HepG2 (cell line): Measurements from ENCODE around the gene DLST. TPM values are rescaled to one million over a fixed set of nuclear protein-coding genes. Genes with fewer than 3 reads are reported as not detected.

Experiments
- ATAC-seq: fragments of 200-7000 bp; cut with Tn5 transposase; 3 replicates; pipeline ENCODE4 v1.9.1; 2020; ENCODE audit warnings: mild to moderate bottlenecking, moderate library complexity
- BruUV-seq: library from RNA; stranded (reverse); fragments of 400-500 nt; replicated peaks from 2 replicates; lab custom pipeline; 2021; lab: Mats Ljungman, UMichigan
- CTCF ChIA-PET: fragments of 300-600 bp; formaldehyde crosslinking; extraction: SDS; loops from one replicate; lab custom pipeline; 2021; ENCODE audit warnings: low total read pairs, inconsistent platforms, low intra/inter-chr PET ratio; lab: Yijun Ruan, JAX
- POLR2A ChIA-PET: fragments of 350-600 bp; sonication (Branson Sonifier 250); formaldehyde crosslinking; loops from one replicate; lab custom pipeline; 2020; ENCODE audit warnings: antibody characterized with exemption, inconsistent platforms; lab: Yijun Ruan, JAX
- DNase-seq: peaks from one replicate; pipeline ENCODE4 v3.0.0-alpha.2; 2015; ENCODE audit warnings: low spot score
- FAIRE-seq: peaks from 3 replicates; lab custom pipeline; 2011; peaks lifted over from hg19 to GRCh38; lab: Jason Lieb, UNC
- H2AFZ ChIP-seq: one replicate; pipeline ENCODE4 v1.6.1; 2011; ENCODE audit warnings: low read length, inconsistent platforms
- H3K27ac ChIP-seq: fragments of 300-600 bp; 3 replicates; pipeline ENCODE4 v1.8.0; 2011; ENCODE audit warnings: mixed run types, mild to moderate bottlenecking, mixed read lengths, low read length, inconsistent platforms; ENCODE audit not compliant: insufficient read depth; ENCODE audit errors: extremely low read length
- H3K27me3 ChIP-seq, 2 experiments: fragments of 200-600 bp in 1 of 2; 2 replicates in 1 of 2; 3 replicates in 1 of 2; pipeline versions ENCODE4 v1.6.0 to v1.8.0; 2011; ENCODE audit warnings: low read length in 2 of 2, mild to moderate bottlenecking in 2 of 2, moderate library complexity in 2 of 2, inconsistent platforms in 1 of 2; ENCODE audit not compliant: insufficient read depth in 2 of 2, control insufficient read depth in 1 of 2
- H3K36me3 ChIP-seq, 2 experiments: fragments of 200-600 bp in 1 of 2; replicated peaks in 1 of 2; 2 replicates in 1 of 2; 3 replicates in 1 of 2; pipeline versions ENCODE4 v1.5.1 to v1.8.0; 2011; ENCODE audit warnings: low read length in 2 of 2, inconsistent platforms in 1 of 2; ENCODE audit not compliant: insufficient read depth in 2 of 2, control insufficient read depth in 1 of 2
- H3K4me1 ChIP-seq: 2 replicates; pipeline ENCODE4 v1.5.1; 2012; ENCODE audit warnings: low read length, inconsistent platforms; ENCODE audit not compliant: insufficient read depth
- H3K4me2 ChIP-seq: 2 replicates; pipeline ENCODE4 v1.6.0; 2011; ENCODE audit warnings: low read depth, low read length, inconsistent platforms
- H3K4me3 ChIP-seq, 3 experiments: fragments of 200-600 bp in 1 of 3; sonication (generic), shearing (Covaris generic) in 1 of 3; replicated peaks in 1 of 3; 2 replicates each; pipeline ENCODE4 v1.5.1; 2011 to 2016; ENCODE audit warnings: low read length in 3 of 3, inconsistent platforms in 2 of 3, low read depth in 2 of 3, mild to moderate bottlenecking in 2 of 3, control low read depth in 1 of 3, mixed read lengths in 1 of 3; ENCODE audit not compliant: insufficient read depth in 1 of 3
- H3K79me2 ChIP-seq: one replicate; pipeline ENCODE4 v1.6.1; 2011; ENCODE audit warnings: low read length, inconsistent platforms; ENCODE audit not compliant: insufficient read depth
- H3K9ac ChIP-seq: 2 replicates; pipeline ENCODE4 v1.6.0; 2011; ENCODE audit warnings: mild to moderate bottlenecking, low read depth, low read length, inconsistent platforms; ENCODE audit not compliant: insufficient read depth
- H3K9me3 ChIP-seq: 2 replicates; pipeline ENCODE4 v1.5.1; 2012; ENCODE audit warnings: mild to moderate bottlenecking, low read length
- H4K20me1 ChIP-seq: 2 replicates; pipeline ENCODE4 v1.6.0; 2011; ENCODE audit warnings: inconsistent platforms, mild to moderate bottlenecking, low read length, moderate library complexity; ENCODE audit not compliant: insufficient read depth
- GTF3A ChIP-seq: sonication (generic); formaldehyde crosslinking; conservative IDR thresholded peaks from 2 replicates; pipeline ENCODE4 v1.4.0; 2020; ENCODE audit warnings: mild to moderate bottlenecking, missing genetic modification reagents
- HNF4A ChIP-seq: sonication (generic); formaldehyde crosslinking; IDR thresholded peaks from 2 replicates; pipeline ENCODE4 v1.4.0; 2020; ENCODE audit warnings: missing genetic modification reagents
- NFE2L1 ChIP-seq: sonication (generic); formaldehyde crosslinking; IDR thresholded peaks from 2 replicates; pipeline ENCODE4 v1.4.0; 2020; ENCODE audit warnings: missing genetic modification reagents, mild to moderate bottlenecking, borderline replicate concordance
- RBAK ChIP-seq: sonication (generic); formaldehyde crosslinking; IDR thresholded peaks from 2 replicates; pipeline ENCODE4 v1.5.1; 2020; ENCODE audit warnings: mild to moderate bottlenecking, missing genetic modification reagents
- TCF7L2 ChIP-seq: IDR thresholded peaks from 2 replicates; pipeline ENCODE4 v1.6.1; 2011; ENCODE audit warnings: mild to moderate bottlenecking, low read depth, low read length, moderate library complexity
- ZMYM3 ChIP-seq: sonication (generic); formaldehyde crosslinking; IDR thresholded peaks from 2 replicates; pipeline ENCODE4 v1.5.1; 2020; ENCODE audit warnings: mild to moderate bottlenecking, missing genetic modification reagents
- ZNF160 ChIP-seq: sonication (generic); formaldehyde crosslinking; IDR thresholded peaks from 2 replicates; pipeline ENCODE4 v1.8.0; 2022; ENCODE audit warnings: mild to moderate bottlenecking, inconsistent platforms, missing genetic modification reagents
- ZNF703 ChIP-seq: sonication (generic); formaldehyde crosslinking; IDR thresholded peaks from 2 replicates; pipeline ENCODE4 v1.5.1; 2020; ENCODE audit warnings: missing genetic modification reagents, mild to moderate bottlenecking, moderate library complexity, borderline replicate concordance
- ZNF839 ChIP-seq: sonication (generic); formaldehyde crosslinking; IDR thresholded peaks from 2 replicates; pipeline ENCODE4 v1.4.0; 2020; ENCODE audit warnings: missing genetic modification reagents, mild to moderate bottlenecking, borderline replicate concordance
- WGBS: methylation state at CpG from one replicate; pipeline ENCODE4 v1.1.6; 2017; ENCODE audit warnings: low lambda C conversion rate; 5-methylcytosine and 5-hydroxymethylcytosine counted together
- in situ Hi-C: cut with HindIII; loops from 2 replicates; pipeline ENCODE4 v1.10.0; 2017; ENCODE audit warnings: low pct_unique_long_range_greater_than_20kb; ENCODE audit not compliant: extremely low pct_ligation_motif_present
- intact Hi-C: fragments of 100-400 bp; cut with micrococcal nuclease; formaldehyde crosslinking; loops from one replicate; pipeline ENCODE4 v1.10.0; 2022; ENCODE audit not compliant: unreplicated experiment
- polyA plus RNA-seq, 8 experiments: library from polyadenylated mRNA; depleted of rRNA in 3 of 8; stranded (reverse) in 7 of 8; unstranded in 1 of 8; fragments of >200 nt; fragmentation: Illumina TruSeq in 4 of 8; extraction: Trizol in 4 of 8; gene quantifications; 2 replicates each; pipeline versions ENCODE4 v1.2.1 to v1.2.3, GENCODE V29; 2011 to 2016; ENCODE audit warnings: low read depth in 4 of 8, missing spikeins in 1 of 8, mixed read lengths in 1 of 8; ENCODE audit not compliant: insufficient read depth in 1 of 8
- total RNA-seq, 5 experiments: library from RNA; depleted of rRNA; stranded (reverse); fragments of >200 nt; fragmentation: Illumina TruSeq; extraction: Trizol; gene quantifications; 2 replicates each; pipeline ENCODE4 v1.2.3, GENCODE V29; 2016; ENCODE audit warnings: low read depth in 1 of 5
- TF ChIP-seq, protein P1 (sequence below): sonication (generic); formaldehyde crosslinking; IDR thresholded peaks from 2 replicates; pipeline ENCODE4 v1.4.0; 2020; ENCODE audit warnings: missing genetic modification reagents
- TF ChIP-seq, protein P2 (sequence below): sonication (generic); formaldehyde crosslinking; IDR thresholded peaks from 2 replicates; pipeline ENCODE4 v1.4.0; 2020; ENCODE audit warnings: low read depth, mild to moderate bottlenecking, missing genetic modification reagents
- TF ChIP-seq, protein P3 (sequence below): sonication (generic); formaldehyde crosslinking; IDR thresholded peaks from 2 replicates; pipeline ENCODE4 v1.9.0; 2021; ENCODE audit warnings: missing genetic modification reagents, borderline replicate concordance

The DLST gene
- total and polyA plus RNA-seq, 2 of the 13 experiments (the other 11 are each of a cell fraction or from before 2014, with no cell fraction given): 56.5 to 94.3 TPM

DNA sequence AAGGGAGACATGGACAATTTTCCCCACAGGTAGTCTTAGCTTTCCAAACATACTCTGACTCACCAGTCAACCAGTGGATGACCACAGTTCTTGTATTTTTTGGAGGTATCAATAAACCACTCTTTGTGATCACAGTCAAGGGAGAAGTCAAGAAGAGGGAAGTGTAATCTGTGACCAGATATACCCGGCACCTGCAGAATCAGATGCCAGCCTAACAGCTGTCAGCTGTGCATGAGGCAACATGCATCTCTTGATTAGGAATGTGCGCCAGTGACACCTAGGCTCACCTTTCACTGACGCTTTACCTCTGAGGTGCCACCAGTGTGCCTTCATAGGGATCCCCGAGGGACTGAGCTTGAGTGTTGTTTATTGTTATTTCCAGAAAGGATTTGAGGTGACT lies 25.8 kb upstream of the DLST start:
- Histone ChIP-seq H3K9ac (no peak overlapping the region), H3K9me3 (no peaks in the 10 kb centered on the region), H2AFZ (no peak overlapping the region), H4K20me1 (no peaks in the 10 kb centered on the region), H3K79me2 (no peaks in the 10 kb centered on the region), H3K4me1 (no peaks in the 10 kb centered on the region), H3K27me3 (no peaks in the 10 kb centered on the region), H3K27ac (no peak overlapping the region), H3K36me3 (no peaks in the 10 kb centered on the region; a peak in 1 of 5 replicates), H3K4me3 (no peak overlapping the region), H3K4me2 (no peak overlapping the region)
- CTCF ChIA-PET: no interaction called here
- intact Hi-C loops: no loop called here
- ATAC-seq (no peak), FAIRE-seq (no peak), DNase-seq (no peak)
- BruUV-seq: no TSS peak
- in situ Hi-C loops: no loop called here
- 98% methylated on average over 4 of the region's 4 CpGs for WGBS
- POLR2A ChIA-PET: interaction anchor here (0.9 kb wide), 1 partner anchor 42 kb away, joined by 3 read pairs; no protein-coding TSS in a partner anchor
- no peak for TF ChIP-seq TCF7L2

DNA sequence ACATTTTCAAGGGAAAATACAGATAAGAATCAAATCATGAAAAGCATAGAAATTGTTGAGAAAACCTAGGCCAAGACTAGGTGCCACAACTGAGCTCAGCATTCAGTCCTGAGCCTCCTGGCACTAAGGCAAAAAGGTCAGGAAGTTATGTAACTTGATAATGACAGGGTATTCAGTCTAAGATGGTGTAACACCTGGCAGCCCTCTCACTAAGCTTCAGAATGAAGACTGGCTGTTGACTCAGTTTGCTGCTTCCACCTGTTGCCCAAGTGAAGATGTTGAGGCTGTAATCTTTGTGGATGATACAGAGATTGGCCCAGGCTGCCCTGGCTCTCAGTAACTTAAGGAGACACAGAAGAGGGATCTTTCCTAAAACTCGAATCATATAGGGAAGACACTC lies 25.4 kb upstream of the DLST start:
- POLR2A ChIA-PET: no interaction called here
- no peak overlapping the region for H3K4me3 ChIP-seq
- no TSS peak for BruUV-seq
- intact Hi-C loops: no loop called here
- CTCF ChIA-PET: no interaction called here
- no peaks in the 10 kb centered on the region for H4K20me1 ChIP-seq
- H3K27me3 ChIP-seq: no peaks in the 10 kb centered on the region
- H3K9ac ChIP-seq: no peak overlapping the region
- H3K4me2 ChIP-seq: no peak overlapping the region
- in situ Hi-C loops: no loop called here
- H3K36me3 ChIP-seq: no peaks in the 10 kb centered on the region; a peak in 1 of 5 replicates
- no peaks in the 10 kb centered on the region for H3K9me3 ChIP-seq
- no peak overlapping the region for H2AFZ ChIP-seq
- no peaks in the 10 kb centered on the region for H3K79me2 ChIP-seq
- H3K4me1 ChIP-seq: no peaks in the 10 kb centered on the region
- WGBS: 100% methylated on average over 1 of the region's 1 CpG
- H3K27ac ChIP-seq: no peak overlapping the region
- FAIRE-seq: no peak
- DNase-seq: no peak
- ATAC-seq: no peak
- no peak for TF ChIP-seq ZNF703
- no peak for TF ChIP-seq ZMYM3 (CRISPR knock-in tag)
- TF ChIP-seq, protein P1, sequence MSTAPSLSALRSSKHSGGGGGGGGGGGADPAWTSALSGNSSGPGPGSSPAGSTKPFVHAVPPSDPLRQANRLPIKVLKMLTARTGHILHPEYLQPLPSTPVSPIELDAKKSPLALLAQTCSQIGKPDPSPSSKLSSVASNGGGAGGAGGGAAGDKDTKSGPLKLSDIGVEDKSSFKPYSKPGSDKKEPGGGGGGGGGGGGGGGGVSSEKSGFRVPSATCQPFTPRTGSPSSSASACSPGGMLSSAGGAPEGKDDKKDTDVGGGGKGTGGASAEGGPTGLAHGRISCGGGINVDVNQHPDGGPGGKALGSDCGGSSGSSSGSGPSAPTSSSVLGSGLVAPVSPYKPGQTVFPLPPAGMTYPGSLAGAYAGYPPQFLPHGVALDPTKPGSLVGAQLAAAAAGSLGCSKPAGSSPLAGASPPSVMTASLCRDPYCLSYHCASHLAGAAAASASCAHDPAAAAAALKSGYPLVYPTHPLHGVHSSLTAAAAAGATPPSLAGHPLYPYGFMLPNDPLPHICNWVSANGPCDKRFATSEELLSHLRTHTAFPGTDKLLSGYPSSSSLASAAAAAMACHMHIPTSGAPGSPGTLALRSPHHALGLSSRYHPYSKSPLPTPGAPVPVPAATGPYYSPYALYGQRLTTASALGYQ (CRISPR knock-in tag): no peak
- TF ChIP-seq RBAK: no peak
- TF ChIP-seq ZNF160 (CRISPR knock-in tag): no peak
- TF ChIP-seq, protein P2, sequence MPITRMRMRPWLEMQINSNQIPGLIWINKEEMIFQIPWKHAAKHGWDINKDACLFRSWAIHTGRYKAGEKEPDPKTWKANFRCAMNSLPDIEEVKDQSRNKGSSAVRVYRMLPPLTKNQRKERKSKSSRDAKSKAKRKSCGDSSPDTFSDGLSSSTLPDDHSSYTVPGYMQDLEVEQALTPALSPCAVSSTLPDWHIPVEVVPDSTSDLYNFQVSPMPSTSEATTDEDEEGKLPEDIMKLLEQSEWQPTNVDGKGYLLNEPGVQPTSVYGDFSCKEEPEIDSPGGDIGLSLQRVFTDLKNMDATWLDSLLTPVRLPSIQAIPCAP: no peak
- TF ChIP-seq, protein P3, sequence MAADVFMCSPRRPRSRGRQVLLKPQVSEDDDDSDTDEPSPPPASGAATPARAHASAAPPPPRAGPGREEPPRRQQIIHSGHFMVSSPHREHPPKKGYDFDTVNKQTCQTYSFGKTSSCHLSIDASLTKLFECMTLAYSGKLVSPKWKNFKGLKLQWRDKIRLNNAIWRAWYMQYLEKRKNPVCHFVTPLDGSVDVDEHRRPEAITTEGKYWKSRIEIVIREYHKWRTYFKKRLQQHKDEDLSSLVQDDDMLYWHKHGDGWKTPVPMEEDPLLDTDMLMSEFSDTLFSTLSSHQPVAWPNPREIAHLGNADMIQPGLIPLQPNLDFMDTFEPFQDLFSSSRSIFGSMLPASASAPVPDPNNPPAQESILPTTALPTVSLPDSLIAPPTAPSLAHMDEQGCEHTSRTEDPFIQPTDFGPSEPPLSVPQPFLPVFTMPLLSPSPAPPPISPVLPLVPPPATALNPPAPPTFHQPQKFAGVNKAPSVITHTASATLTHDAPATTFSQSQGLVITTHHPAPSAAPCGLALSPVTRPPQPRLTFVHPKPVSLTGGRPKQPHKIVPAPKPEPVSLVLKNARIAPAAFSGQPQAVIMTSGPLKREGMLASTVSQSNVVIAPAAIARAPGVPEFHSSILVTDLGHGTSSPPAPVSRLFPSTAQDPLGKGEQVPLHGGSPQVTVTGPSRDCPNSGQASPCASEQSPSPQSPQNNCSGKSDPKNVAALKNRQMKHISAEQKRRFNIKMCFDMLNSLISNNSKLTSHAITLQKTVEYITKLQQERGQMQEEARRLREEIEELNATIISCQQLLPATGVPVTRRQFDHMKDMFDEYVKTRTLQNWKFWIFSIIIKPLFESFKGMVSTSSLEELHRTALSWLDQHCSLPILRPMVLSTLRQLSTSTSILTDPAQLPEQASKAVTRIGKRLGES: no peak
- TF ChIP-seq GTF3A (CRISPR knock-in tag): no peak
- no peak for TF ChIP-seq ZNF839 (CRISPR knock-in tag)
- TF ChIP-seq HNF4A (CRISPR knock-in tag): no peak
- TF ChIP-seq NFE2L1 (CRISPR knock-in tag): no peak
